IMR-90 (cell line): ENCODE measurements around the gene SBF2.

Experiments used
- CTCF ChIP-seq: conservative IDR thresholded peaks from 2 replicates; pipeline ENCODE4 v1.5.1; 2012; ENCODE audit warnings: mild to moderate bottlenecking, low read depth, low read length, improper control_type of control experiment
- FOS ChIP-seq: fragments of 150-350 bp; IDR thresholded peaks from 2 replicates; pipeline ENCODE4 v1.6.1; 2016; ENCODE audit warnings: low read depth, low read length
- POLR2A ChIP-seq: IDR thresholded peaks from 2 replicates; pipeline ENCODE4 v1.6.1; 2012; ENCODE audit warnings: mild to moderate bottlenecking, low read depth, low read length
- RAD21 ChIP-seq: IDR thresholded peaks from 2 replicates; pipeline ENCODE4 v1.6.1; 2012; ENCODE audit warnings: low read length, improper control_type of control experiment

DNA sequence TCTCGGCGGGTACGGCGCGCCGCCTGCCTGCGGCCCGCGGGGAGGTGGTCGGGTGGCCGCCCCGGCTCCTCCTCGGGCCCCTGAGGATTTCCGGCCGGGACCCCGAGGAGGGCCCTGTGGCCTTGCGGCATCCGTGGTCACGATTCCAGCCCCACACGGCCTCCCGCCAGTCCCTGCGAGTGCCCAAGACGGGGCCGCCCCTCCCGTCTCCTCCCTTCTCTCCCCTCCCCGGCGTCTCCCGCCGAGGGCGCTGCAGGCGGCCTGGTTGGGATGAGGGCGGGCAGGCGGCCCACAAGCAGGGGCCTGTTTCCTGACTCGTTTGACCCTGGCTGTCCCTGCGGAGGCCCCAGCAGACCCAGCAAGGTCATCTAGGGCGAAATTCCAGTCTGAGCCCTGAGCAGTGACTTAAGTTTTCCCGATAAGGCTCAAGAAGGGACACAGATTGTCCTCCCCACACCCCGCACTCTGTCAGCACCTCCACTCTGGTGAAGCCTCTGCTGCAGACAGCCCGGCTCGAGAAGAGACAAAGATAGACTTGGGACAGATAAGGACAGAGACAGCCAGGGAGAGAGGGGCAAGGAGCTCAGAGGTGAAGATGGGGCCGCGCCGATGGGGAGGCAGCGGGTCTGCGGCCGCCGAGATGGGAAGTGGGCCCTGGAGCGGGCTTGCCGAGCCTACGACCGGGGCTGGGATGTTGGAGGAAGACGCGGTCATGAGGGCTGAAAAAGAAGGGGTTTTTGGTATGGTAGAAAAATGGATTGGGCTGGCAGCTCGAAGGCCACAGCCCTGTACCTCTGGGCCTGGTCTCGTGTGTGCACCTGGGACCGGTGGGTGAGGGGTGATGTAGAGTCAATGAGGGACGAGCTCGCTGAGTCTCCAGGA is 535.1 kb downstream of the SBF2 start:
- TF ChIP-seq POLR2A: peak; percentile 9; the same call in 1 of the 2 replicates
- TF ChIP-seq CTCF: peak; percentile 44
- TF ChIP-seq RAD21: peak; percentile 39
- TF ChIP-seq FOS: no peak
